Head of caudate nucleus (tissue), 42 donors: Measurements from ENCODE around the gene EFNB1.
"Not testable (repeated sequence)": the region's sequence is repeated elsewhere in the genome, so short reads cannot be mapped to it uniquely, and the experiment has no call there.

ENCODE experiments used
- DNase-seq, 42 donors: peaks; one replicate each; pipeline versions ENCODE4 v3.0.0 to v3.0.0-alpha.2; 2020 to 2021; ENCODE audit warnings: mixed read lengths in 7 of 42
- intact Hi-C: fragments of 100-400 bp; cut with DNase I; formaldehyde crosslinking; loops from one replicate; pipeline ENCODE4 v1.15.0; 2022

EFNB1 gene

DNA sequence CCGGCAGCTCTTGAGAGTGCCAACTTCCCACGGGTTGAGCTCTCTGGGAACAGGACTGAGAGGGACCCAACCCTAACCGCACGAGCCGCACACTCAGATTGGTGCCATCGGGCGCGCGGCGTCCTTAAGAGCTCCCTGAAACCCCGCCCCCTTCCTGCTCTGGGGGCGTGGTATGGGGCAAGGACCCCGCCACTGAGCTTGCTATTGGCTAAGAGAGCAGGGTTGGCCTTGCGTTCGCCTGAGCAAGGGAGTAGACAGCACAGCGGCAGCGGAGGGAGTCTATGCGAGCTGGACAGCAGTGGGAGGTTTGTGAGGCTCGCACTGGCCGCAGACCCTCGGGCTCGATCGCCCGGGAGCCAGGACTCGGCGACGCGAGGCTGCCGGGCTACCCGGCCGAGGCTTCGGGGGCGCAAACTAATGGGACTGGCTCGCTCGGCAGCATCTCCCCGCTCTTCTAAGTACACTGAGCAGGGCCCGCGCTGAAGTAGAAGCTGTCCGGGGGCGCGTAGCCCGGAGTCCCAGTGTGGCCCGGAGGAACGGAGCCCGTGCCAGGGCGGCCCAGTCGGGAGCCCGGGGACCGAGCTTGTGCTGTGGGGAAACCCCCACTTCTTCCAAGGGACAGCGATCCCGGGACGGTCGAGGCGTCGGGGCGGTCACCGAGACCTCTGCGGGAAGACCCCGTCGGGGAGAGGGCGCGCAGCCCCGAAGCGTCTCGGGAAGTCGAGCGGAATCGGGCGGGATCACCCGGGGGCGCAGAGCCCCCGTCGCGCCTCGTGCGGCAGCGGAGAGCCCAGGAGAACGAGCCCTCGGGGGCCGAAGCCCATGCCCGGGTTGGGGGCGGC is at the start of gene EFNB1:
EFNB1 (plus strand) TSS at position 282 of the 842 bp plus-strand sequence. CDS start 756 bp downstream, outside the sequence.
- intact Hi-C loops: loop anchor here (5.0 to 10.0 kb wide), 3 partner anchors 336 to 458 kb away; partner anchors contain the start of gene PJA1
- DNase-seq: peak; percentile 74 to 97 (median 91)

GRCh38 chrX:68781295-68781694 is 47.5 kb upstream of the EFNB1 start:
- intact Hi-C loops, DNase-seq: not testable (repeated sequence)

GRCh38 chrX:68784816-68785215 is 44.0 kb upstream of the EFNB1 start:
- DNase-seq: no peak
- intact Hi-C loops: no loop called here

- intact Hi-C loops: not testable (repeated sequence)
Observed at GRCh38 chrX:68786581-68786980, 42.2 kb upstream of the EFNB1 start.

DNA sequence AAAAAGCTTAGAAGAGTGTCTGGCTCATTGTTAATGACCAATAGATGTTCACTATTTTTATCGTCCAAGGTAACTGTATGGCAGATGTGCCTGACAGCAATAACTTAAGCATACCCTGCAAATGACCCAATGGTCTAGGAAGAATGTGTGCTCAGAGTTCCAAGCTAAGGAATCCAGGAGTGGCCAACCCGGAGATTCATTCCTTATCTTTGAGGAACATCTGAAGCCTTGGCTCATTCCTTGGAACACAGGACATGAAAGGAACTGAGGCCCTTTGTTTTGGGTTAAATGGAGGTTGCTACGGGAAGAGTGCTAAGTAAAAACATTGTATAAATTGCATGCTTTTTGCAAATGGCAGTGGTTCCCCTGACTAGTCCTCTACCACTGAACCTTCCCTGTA is 38.9 kb upstream of the EFNB1 start:
- intact Hi-C loops: no loop called here
- DNase-seq: no peak

More at GRCh38 chrX:68786581-68786980, 42.2 kb upstream of the EFNB1 start:
- not testable (repeated sequence) for DNase-seq

GRCh38 chrX:68792083-68792482 is 36.7 kb upstream of the EFNB1 start:
- intact Hi-C loops: no loop called here

DNA sequence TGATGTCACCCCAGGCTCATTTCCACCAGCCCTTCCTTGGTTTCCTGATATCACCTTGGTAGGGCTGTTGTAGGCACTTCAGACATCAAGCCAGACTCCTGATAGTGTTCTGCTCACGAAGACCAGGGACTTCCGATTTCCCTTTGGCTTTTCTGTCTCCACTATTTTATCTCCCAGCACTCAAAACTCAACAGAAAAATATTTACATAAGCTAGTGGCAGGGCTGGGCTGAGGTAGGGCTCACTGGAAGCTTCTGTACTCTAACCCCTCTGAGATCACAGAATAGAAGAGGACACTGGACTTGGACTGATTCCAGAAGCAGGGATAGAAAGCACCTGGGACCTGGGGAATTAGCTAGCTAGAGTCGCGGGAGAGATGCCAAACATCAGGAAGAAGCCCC is 34.4 kb upstream of the EFNB1 start:
- DNase-seq: no peak
- intact Hi-C loops: no loop called here

More at GRCh38 chrX:68792083-68792482, 36.7 kb upstream of the EFNB1 start:
- DNase-seq: no peak

GRCh38 chrX:68795741-68796140 is 33.1 kb upstream of the EFNB1 start:
- no peak for DNase-seq
- intact Hi-C loops: no loop called here

DNA sequence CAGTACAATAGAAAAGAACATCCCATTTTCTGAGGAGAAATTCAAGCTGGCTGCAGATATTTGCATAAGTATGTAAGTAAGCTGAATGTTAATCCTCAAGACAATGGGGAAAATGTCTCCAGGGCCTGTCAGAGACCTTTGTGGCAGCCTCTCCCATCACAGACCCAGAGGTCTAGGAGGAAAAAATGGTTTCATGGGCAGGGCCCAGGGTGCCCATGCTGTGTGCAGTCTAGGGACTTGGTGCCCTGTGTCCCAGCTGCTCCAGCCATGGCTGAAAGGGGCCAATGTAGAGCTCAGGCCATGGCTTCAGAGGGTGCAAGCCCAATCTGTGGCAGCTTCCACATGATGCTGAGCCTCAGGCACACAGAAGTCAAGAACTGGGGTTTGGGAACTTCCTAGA is 30.4 kb upstream of the EFNB1 start:
- intact Hi-C loops: not testable (repeated sequence)

GRCh38 chrX:68801737-68802290 is 27.0 kb upstream of the EFNB1 start:
- intact Hi-C loops: no loop called here
- DNase-seq: no peak

More for the DNA sequence above, 30.4 kb upstream of the EFNB1 start:
- not testable (repeated sequence) for DNase-seq

GRCh38 chrX:68807818-68808217 is 21.0 kb upstream of the EFNB1 start:
- intact Hi-C loops: no loop called here
- DNase-seq: peak in 2 of 42 donors; percentile 3 to 25

DNA sequence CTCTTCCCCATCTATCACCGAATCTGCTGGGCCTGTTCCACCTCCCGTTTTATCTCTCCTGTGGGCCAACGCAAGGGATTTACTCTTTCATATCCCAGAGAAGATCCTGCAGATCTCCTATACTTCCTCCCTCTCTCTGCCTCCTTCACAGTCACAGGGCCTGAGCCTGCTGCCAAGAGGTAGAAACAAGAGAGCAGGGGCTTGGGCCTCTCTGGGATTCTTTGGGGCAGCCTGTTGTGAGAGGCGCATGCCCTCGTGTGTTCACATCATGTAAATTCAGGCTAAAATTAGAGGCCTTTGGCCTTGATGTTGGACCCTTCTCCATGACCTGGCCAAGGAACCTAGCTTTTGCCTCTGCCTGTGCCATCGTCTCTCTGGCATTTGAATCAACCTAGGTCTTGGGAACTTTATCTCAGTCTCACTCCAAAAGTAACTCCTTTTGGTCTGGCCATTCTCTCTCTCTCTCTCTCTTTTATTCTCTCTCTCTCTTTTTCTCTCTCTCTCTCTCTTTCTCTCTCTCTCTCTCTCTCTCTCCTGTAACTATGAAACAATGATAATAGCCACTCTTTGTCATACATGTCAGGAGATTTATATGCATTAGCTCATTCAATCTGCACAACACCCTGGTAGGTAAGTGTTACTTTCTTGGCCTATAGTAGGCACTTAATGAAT is 20.0 kb upstream of the EFNB1 start:
- peak in 1 of 42 donors; percentile 19 for DNase-seq
- intact Hi-C loops: no loop called here

GRCh38 chrX:68820476-68821110 is 8.2 kb upstream of the EFNB1 start:
- intact Hi-C loops: loop anchor here (10.0 kb wide), 1 partner anchor 344 kb away; the partner anchor contains the start of gene PJA1
- no peak for DNase-seq

DNA sequence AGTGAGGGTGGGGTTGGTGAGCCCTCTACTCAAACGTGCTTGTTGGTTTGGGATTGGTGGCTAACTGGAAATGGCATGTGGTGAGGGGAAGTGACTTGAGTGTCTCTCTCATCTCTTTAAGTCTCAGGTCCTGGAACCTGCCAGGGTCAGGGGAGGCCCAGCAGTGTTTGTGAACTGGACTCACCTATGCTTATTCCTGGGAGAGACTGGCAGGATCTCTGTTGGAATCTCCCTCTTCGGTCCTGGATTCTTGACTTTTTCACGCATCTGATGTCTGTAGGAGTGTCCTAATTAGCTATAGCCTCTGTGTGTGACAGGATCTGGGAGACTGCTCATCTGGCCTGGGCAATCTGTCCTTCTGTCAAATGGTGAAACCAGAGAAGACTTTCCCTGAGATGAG is 7.2 kb upstream of the EFNB1 start:
- intact Hi-C loops: loop anchor here (10.0 kb wide), 1 partner anchor 343 kb away; the partner anchor contains the start of gene PJA1
- no peak for DNase-seq

- peak in 18 of 42 donors; percentile 10 to 65 (median 42) for DNase-seq
- intact Hi-C loops: loop anchor here (10.0 kb wide), 1 partner anchor 342 kb away; the partner anchor contains the start of gene PJA1
Observed at GRCh38 chrX:68822641-68823410, 6.0 kb upstream of the EFNB1 start.

DNA sequence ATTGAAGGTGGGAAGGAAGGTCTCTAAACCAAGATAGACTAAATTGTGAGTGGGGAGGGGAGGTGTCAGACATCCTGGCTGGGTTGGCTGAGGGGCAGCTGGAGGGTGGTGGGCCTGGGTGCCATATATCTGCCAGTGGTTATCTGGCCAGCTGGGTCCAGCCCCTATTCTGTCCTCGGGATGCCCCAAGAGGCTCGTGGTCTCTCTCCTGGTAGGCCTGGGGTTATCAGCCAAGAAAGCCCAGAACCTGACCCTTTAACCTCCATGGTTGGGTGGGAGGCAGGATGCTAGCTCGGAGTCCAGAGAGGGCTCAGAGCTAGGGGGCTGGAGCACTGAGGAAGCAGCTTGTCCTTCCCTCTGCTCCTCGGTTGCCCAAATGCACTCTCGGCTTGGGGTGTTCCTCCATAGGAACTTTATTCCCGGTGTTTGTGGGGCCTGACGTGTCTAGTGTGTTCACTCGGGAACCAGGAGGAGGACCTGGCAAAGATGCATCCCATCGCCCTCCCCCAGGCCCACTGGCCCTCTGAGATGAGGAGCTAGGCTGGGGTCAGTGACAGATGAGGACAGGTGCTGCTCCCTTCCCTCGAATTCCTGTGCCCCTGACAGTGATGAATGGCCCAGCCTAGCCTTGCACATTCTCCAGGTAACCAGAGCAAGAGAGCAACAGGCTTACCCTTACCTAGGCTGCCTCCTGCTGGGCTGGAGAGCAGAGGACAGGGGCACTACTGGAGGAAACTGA is 5.2 kb upstream of the EFNB1 start:
- DNase-seq: peak in 1 of 42 donors; percentile 4
- intact Hi-C loops: loop anchor here (10.0 kb wide), 1 partner anchor 341 kb away; the partner anchor contains the start of gene PJA1

- intact Hi-C loops: loop anchor here (10.0 kb wide), 1 partner anchor 341 kb away; the partner anchor contains the start of gene PJA1
- no peak for DNase-seq
Observed at GRCh38 chrX:68824152-68824433, 4.7 kb upstream of the EFNB1 start.
